SU-DHL-6 (cell line): ENCODE data around the gene EIF4G1.

Experiments used
- H2AFZ ChIP-seq: fragments of 200-600 bp; sonication (generic); 2 replicates; pipeline ENCODE4 v1.6.1; 2014; ENCODE audit warnings: low read depth, mild to moderate bottlenecking, moderate library complexity, mixed read lengths, antibody characterized with exemption, low read length; ENCODE audit not compliant: severe bottlenecking
- H3F3A ChIP-seq: fragments of 200-600 bp; shearing (Covaris generic); 2 replicates; pipeline ENCODE4 v1.6.0; 2016; ENCODE audit warnings: antibody characterized with exemption, mild to moderate bottlenecking; ENCODE audit not compliant: insufficient read depth
- H3K27ac ChIP-seq: fragments of 200-600 bp; sonication (generic); 2 replicates; pipeline ENCODE4 v1.5.1; 2016; ENCODE audit warnings: low read depth, mild to moderate bottlenecking, low read length, moderate library complexity, mixed read lengths
- H3K27me3 ChIP-seq: fragments of 200-600 bp; sonication (generic), shearing (Covaris generic); 2 replicates; pipeline ENCODE4 v1.6.0; 2014; ENCODE audit warnings: mild to moderate bottlenecking, low read length
- H3K36me3 ChIP-seq: fragments of 200-600 bp; sonication (generic); 2 replicates; pipeline ENCODE4 v1.6.1; 2014; ENCODE audit warnings: mild to moderate bottlenecking, low read length, mixed read lengths
- H3K4me2 ChIP-seq: fragments of 300-600, 200-600 bp; shearing (Covaris generic), sonication (generic); 2 replicates; pipeline ENCODE4 v1.6.0; 2014; ENCODE audit warnings: low read length, low read depth, mild to moderate bottlenecking; ENCODE audit not compliant: poor library complexity, severe bottlenecking
- H3K4me3 ChIP-seq: fragments of 200-600 bp; sonication (generic); 2 replicates; pipeline ENCODE4 v1.5.1; 2014; ENCODE audit warnings: antibody characterized with exemption, low read length, mild to moderate bottlenecking, mixed read lengths; ENCODE audit not compliant: insufficient read depth, poor library complexity, severe bottlenecking
- H3K79me2 ChIP-seq: fragments of 200-600 bp; sonication (generic); 2 replicates; pipeline ENCODE4 v1.6.1; 2014; ENCODE audit warnings: mild to moderate bottlenecking, low read length, moderate library complexity; ENCODE audit not compliant: insufficient read depth
- H3K9ac ChIP-seq: fragments of 200-600 bp; sonication (generic); 2 replicates; pipeline ENCODE4 v1.7.0; 2014; ENCODE audit warnings: mild to moderate bottlenecking, low read length
- H3K9me2 ChIP-seq: fragments of 200-600 bp; sonication (generic); replicated peaks from 2 replicates; pipeline ENCODE4 v1.6.1; 2014; ENCODE audit warnings: low read length; ENCODE audit not compliant: insufficient read depth
- H3K9me3 ChIP-seq: fragments of 200-600 bp; sonication (generic); 2 replicates; pipeline ENCODE4 v1.6.1; 2014; ENCODE audit warnings: low read length, mixed read lengths; ENCODE audit not compliant: insufficient read depth
- H4K20me1 ChIP-seq: fragments of 200-600 bp; sonication (generic); 2 replicates; pipeline ENCODE4 v1.6.1; 2014; ENCODE audit warnings: low read depth, mild to moderate bottlenecking, antibody characterized with exemption, low read length, moderate library complexity, mixed read lengths
- EZH2phosphoT487 ChIP-seq: fragments of 200-600 bp; sonication (generic), shearing (Covaris generic); conservative IDR thresholded peaks from 2 replicates; pipeline ENCODE4 v1.6.1; 2018; ENCODE audit warnings: mild to moderate bottlenecking, antibody characterized with exemption, low read length, moderate library complexity, mixed read lengths
- TF ChIP-seq, protein P1 (sequence below): fragments of 200-600 bp; sonication (generic); IDR thresholded peaks from one replicate; pipeline ENCODE4 v1.5.1; 2017; ENCODE audit warnings: antibody characterized with exemption, mild to moderate bottlenecking, low read length, moderate library complexity; ENCODE audit not compliant: insufficient read depth, poor library complexity, severe bottlenecking

The EIF4G1 gene

DNA sequence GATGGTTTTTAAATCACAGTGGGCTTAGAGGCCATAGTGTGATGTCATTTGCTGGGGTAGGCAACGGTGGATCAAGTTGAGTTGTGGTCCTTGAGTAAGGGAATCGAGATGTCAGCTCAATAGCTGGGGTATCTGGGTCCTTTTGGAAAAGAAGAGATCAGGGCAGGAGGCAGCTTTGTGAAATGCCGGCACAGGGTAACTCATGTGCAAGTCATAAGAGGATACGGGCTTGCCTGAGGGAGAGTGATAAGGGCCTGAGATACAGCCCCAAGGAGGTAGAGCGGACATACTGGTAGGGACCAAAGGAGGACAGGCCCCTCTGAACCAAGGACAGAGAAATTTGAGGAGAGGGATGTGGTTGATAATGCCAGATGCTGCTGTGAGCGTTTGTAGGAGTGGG lies 18.8 kb downstream of the EIF4G1 start:
- Histone ChIP-seq H3K79me2 (no peaks in the 10 kb centered on the region), H3K4me2 (no peak overlapping the region), H3F3A (peaks cover 46% of the 10 kb centered on the region)

GRCh38 chr3:184333700-184334099 lies 19.3 kb downstream of the EIF4G1 start:
- H2AFZ ChIP-seq, result no peak overlapping the region
- no peak overlapping the region for H3K9ac ChIP-seq
- no peak overlapping the region for H3K4me2 ChIP-seq
- H3K27me3 ChIP-seq, result no peaks in the 10 kb centered on the region
- no peaks in the 10 kb centered on the region for H3K9me2 ChIP-seq
- no peaks in the 10 kb centered on the region for H3K9me3 ChIP-seq
- no peaks in the 10 kb centered on the region for H3K79me2 ChIP-seq
- peaks cover 46% of the 10 kb centered on the region for H3F3A ChIP-seq
- peaks cover 3% of the 10 kb centered on the region; the same call in 1 of the 2 replicates for H4K20me1 ChIP-seq
- H3K4me3 ChIP-seq, result no peak overlapping the region
- TF ChIP-seq, protein P1, sequence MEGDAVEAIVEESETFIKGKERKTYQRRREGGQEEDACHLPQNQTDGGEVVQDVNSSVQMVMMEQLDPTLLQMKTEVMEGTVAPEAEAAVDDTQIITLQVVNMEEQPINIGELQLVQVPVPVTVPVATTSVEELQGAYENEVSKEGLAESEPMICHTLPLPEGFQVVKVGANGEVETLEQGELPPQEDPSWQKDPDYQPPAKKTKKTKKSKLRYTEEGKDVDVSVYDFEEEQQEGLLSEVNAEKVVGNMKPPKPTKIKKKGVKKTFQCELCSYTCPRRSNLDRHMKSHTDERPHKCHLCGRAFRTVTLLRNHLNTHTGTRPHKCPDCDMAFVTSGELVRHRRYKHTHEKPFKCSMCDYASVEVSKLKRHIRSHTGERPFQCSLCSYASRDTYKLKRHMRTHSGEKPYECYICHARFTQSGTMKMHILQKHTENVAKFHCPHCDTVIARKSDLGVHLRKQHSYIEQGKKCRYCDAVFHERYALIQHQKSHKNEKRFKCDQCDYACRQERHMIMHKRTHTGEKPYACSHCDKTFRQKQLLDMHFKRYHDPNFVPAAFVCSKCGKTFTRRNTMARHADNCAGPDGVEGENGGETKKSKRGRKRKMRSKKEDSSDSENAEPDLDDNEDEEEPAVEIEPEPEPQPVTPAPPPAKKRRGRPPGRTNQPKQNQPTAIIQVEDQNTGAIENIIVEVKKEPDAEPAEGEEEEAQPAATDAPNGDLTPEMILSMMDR, result no peak
- no peak for TF ChIP-seq EZH2phosphoT487
- no peak overlapping the region for H3K27ac ChIP-seq
- H3K36me3 ChIP-seq, result peaks cover 30% of the 10 kb centered on the region; the same call in 1 of the 2 replicates

More for the DNA sequence above, 18.8 kb downstream of the EIF4G1 start:
- Histone ChIP-seq H3K9ac (no peak overlapping the region), H4K20me1 (peaks cover 3% of the 10 kb centered on the region; the same call in 1 of the 2 replicates), H3K4me3 (no peak overlapping the region), H3K27ac (no peak overlapping the region), H2AFZ (no peak overlapping the region), H3K9me2 (no peaks in the 10 kb centered on the region), H3K36me3 (peaks cover 30% of the 10 kb centered on the region; the same call in 1 of the 2 replicates), H3K27me3 (no peaks in the 10 kb centered on the region), H3K9me3 (no peaks in the 10 kb centered on the region)
- no peak for TF ChIP-seq EZH2phosphoT487
- TF ChIP-seq, protein P1, result no peak

GRCh38 chr3:184334470-184335158 lies 20.2 kb downstream of the EIF4G1 start:
- Histone ChIP-seq H3K27me3 (no peaks in the 10 kb centered on the region), H3K27ac (no peak overlapping the region), H2AFZ (no peak overlapping the region), H3K9ac (no peak overlapping the region), H3K4me3 (no peak overlapping the region), H3K79me2 (no peaks in the 10 kb centered on the region), H3K9me2 (no peaks in the 10 kb centered on the region), H3K36me3 (peaks cover 28% of the 10 kb centered on the region; the same call in 1 of the 2 replicates), H3K4me2 (no peak overlapping the region), H4K20me1 (peaks cover 3% of the 10 kb centered on the region; the same call in 1 of the 2 replicates), H3K9me3 (no peaks in the 10 kb centered on the region), H3F3A (peaks cover 46% of the 10 kb centered on the region)
- TF ChIP-seq, protein P1, result no peak
